ENCODE data around the gene DSCAML1.

GRCh38 chr11:117681438-117681837 is 115.6 kb downstream of the DSCAML1 start:
- TF ChIP-seq CTCF (IDR thresholded peaks at IDR 0.05) (no peak), POLR2A (IDR thresholded peaks at IDR 0.05) (no peak)
